Activated CD4-positive, alpha-beta T cell treated with anti-CD3 and anti-CD28 coated beads for 36 hours (primary cell): ENCODE data around the gene NPM1. TPM values are rescaled to one million over a fixed set of nuclear protein-coding genes. Genes with fewer than 3 reads are reported as not detected.

Source experiments
- ATAC-seq: fragments of 200-7000 bp; cut with Tn5 transposase; one replicate; pipeline ENCODE4 v1.10.0; 2021; ENCODE audit warnings: mild to moderate bottlenecking, moderate library complexity
- CTCF ChIA-PET: fragments of 350-600 bp; sonication (Branson Sonifier 250); formaldehyde crosslinking; loops from one replicate; lab custom pipeline; 2021; ENCODE audit warnings: antibody characterized with exemption; lab: Charles Lee
- POLR2A ChIA-PET: fragments of 350-600 bp; sonication (Branson Sonifier 250); formaldehyde crosslinking; loops from one replicate; lab custom pipeline; 2021; ENCODE audit warnings: antibody characterized with exemption, inconsistent platforms; lab: Charles Lee
- DNase-seq: peaks from one replicate; pipeline ENCODE4 v3.0.0-alpha.2; 2020
- H3K27ac Mint-ChIP-seq: one replicate; pipeline ENCODE4 v1.8.0; 2021; ENCODE audit warnings: mixed read lengths
- H3K27me3 Mint-ChIP-seq: one replicate; pipeline ENCODE4 v1.8.0; 2021; ENCODE audit warnings: mixed read lengths
- H3K36me3 Mint-ChIP-seq: one replicate; pipeline ENCODE4 v1.8.0; 2021; ENCODE audit warnings: low read depth, mixed read lengths
- H3K4me1 Mint-ChIP-seq: one replicate; pipeline ENCODE4 v1.8.0; 2021; ENCODE audit warnings: mixed read lengths
- H3K4me3 Mint-ChIP-seq: one replicate; pipeline ENCODE4 v1.8.0; 2021; ENCODE audit warnings: mild to moderate bottlenecking, moderate library complexity, mixed read lengths
- H3K9me3 Mint-ChIP-seq: one replicate; pipeline ENCODE4 v1.8.0; 2021; ENCODE audit warnings: low read depth, mixed read lengths
- intact Hi-C, 2 experiments: fragments of 100-400 bp; cut with DNase I in 1 of 2; cut with micrococcal nuclease in 1 of 2; formaldehyde crosslinking; loops; one replicate each; pipeline versions ENCODE4 v1.14.2 to v1.15.1; 2022 to 2024; cut with DNase I, micrococcal nuclease
- microRNA-seq: library from miRNA; unstranded; fragments of <30 nt; microRNA quantifications from one replicate; pipeline ENCODE4 v1.2.0, GENCODE V29; 2021; ENCODE audit warnings: borderline replicate concordance
- total RNA-seq, 2 experiments: library from RNA; stranded (reverse); gene quantifications; one replicate each; pipeline ENCODE4 v1.2.3, GENCODE V29; 2021

NPM1 gene
- total RNA-seq, 2 experiments from 2014 or later: 3,156 to 3,905 TPM

DNA sequence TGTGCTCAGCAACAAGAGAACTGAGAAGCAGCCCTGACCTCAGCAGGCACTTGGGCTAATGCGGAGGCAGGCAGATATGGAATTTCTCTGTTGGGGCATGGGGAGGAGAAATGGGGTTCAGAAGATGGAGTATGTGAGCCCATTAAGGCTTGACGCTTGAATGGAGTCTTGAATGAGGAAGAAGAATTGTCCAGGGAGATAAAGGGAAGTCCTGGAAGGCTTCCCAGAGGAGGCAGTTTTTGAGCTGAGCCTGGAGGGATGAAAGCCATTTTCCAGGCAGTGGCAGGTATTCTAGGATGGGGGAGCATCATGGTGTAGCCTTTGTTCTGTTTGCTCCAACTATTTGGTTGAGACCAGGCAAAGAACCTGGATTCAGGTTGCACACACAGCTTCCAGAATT is 66.3 kb downstream of the NPM1 start:
- ATAC-seq (no peak), DNase-seq (no peak)
- intact Hi-C loops: no loop called here
- Mint-ChIP-seq H3K4me3 (no peak overlapping the region), H3K4me1 (no peaks in the 10 kb centered on the region), H3K36me3 (no peaks in the 10 kb centered on the region), H3K9me3 (no peaks in the 10 kb centered on the region), H3K27ac (no peak overlapping the region), H3K27me3 (peaks cover 36% of the 10 kb centered on the region)
- POLR2A ChIA-PET: no interaction called here
- CTCF ChIA-PET: interaction anchor here (0.8 to 1.0 kb wide), 3 partner anchors 19 to 414 kb away, joined by 3 read pairs; no protein-coding TSS in a partner anchor

DNA sequence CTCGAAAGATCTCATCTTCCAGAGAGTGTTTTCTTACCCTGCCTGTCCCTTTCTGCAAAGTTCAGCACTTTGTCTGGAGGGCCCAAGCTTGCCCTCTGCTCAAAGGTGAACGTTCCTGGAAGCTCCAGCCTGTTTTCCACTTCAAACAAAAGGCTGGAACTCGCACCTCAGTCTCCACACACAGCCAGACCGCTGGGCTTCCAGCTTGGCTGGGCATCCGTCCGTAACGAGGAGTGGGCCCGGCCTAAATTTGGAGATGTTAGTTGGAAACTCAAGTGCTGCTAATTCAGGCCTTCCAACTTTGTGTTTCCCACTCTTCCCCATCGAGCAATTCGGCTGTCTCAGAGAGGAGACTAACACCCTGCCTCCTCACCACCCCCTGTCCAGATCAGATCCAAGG is 66.9 kb downstream of the NPM1 start:
- Mint-ChIP-seq H3K9me3 (no peaks in the 10 kb centered on the region), H3K4me1 (no peaks in the 10 kb centered on the region), H3K4me3 (no peak overlapping the region), H3K27me3 (peaks cover 31% of the 10 kb centered on the region), H3K36me3 (no peaks in the 10 kb centered on the region), H3K27ac (no peak overlapping the region)
- DNase-seq (no peak), ATAC-seq (no peak)
- ChIA-PET POLR2A (no interaction called here), CTCF (no interaction called here)
- intact Hi-C loops: no loop called here

DNA sequence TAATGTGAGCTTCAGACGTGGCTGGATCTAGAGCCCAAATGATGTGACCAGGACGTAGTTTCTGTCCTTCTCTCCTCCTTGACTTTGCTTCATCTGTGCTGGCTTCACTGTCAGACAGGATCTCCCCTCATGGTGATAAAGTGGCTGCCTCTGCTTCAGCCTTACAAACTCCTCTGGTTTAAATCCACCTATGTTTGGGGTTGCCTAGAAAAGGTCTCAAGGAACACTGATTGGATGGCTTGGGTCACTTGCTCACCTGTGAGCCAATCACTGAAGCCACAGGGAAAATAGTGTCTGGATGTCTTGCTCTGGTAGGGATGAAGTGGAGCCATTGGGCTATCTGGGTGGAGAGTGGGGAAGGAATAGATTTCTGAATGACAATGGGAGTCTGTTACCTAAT is 67.9 kb downstream of the NPM1 start:
- H3K4me1 Mint-ChIP-seq: no peaks in the 10 kb centered on the region
- ATAC-seq (no peak), DNase-seq (no peak)
- no peaks in the 10 kb centered on the region for H3K36me3 Mint-ChIP-seq
- H3K4me3 Mint-ChIP-seq: no peak overlapping the region
- ChIA-PET POLR2A (no interaction called here), CTCF (interaction anchor here (0.7 kb wide), 1 partner anchor 1546 kb away, joined by 3 read pairs; no protein-coding TSS in a partner anchor)
- H3K27ac Mint-ChIP-seq: no peak overlapping the region
- no peaks in the 10 kb centered on the region for H3K9me3 Mint-ChIP-seq
- peaks cover 25% of the 10 kb centered on the region for H3K27me3 Mint-ChIP-seq
- intact Hi-C loops: no loop called here

DNA sequence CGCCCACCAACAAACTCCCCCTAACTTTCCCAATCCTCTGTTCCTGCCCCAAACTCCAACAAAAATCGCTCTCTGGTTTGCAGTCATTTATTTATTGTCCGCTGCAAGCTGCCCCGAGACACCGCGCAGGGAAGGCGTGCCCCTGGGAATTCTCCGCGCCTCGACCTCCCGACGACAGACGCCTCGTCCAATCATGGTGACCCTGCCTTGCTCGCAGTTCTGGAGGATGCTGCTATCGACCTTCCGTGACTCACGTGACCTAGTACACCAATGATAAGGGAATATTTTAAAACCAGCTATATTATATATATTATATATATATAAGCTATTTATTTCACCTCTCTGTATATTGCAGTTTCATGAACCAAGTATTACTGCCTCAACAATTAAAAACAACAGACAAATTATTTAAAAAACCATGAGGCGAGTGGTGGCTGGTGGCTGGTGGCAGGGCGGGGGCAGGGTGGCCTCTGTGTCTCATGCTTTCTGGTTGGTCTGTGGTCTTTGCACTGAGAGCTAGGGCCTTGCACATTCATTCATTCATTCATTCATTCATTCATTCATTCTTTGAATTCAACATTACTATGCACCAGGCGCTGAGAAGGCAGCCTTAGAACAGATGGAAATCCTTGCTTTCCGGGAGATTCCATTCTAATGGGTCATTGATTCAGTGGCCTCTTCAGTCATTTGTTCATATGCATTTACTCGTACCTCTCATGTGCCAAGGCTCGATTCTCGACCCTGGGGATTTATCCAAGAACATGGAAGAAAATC is 69.7 kb downstream of the NPM1 start:
- H3K4me3 Mint-ChIP-seq: no peak overlapping the region
- intact Hi-C loops: no loop called here
- no peak for ATAC-seq
- ChIA-PET POLR2A (no interaction called here), CTCF (interaction anchor here (1.0 kb wide), 1 partner anchor 106 kb away, joined by 4 read pairs; no protein-coding TSS in a partner anchor)
- H3K9me3 Mint-ChIP-seq: no peaks in the 10 kb centered on the region
- H3K27me3 Mint-ChIP-seq: peaks cover 14% of the 10 kb centered on the region
- no peak overlapping the region for H3K27ac Mint-ChIP-seq
- H3K4me1 Mint-ChIP-seq: no peaks in the 10 kb centered on the region
- no peaks in the 10 kb centered on the region for H3K36me3 Mint-ChIP-seq
- DNase-seq: no peak

DNA sequence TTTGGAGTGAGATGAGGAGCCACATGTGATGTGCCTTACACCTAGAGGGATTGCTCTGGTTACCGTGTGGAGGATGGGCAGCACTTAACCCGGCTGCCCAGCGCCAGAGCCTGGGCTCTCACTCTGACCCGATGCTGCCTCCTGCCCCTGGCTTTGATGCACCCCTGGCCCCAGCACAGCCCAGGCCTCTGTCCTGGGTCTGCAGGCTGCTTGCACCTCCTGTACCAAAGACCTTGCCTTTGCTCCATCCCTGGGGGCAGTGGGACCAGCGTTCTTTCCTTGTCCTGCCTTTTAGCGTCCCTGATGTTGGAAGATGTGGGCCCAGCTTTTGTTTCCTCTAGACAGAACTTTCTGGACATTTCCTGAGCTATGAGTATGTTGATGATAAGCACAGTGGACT is 72.2 kb downstream of the NPM1 start:
- H3K4me1 Mint-ChIP-seq: no peaks in the 10 kb centered on the region
- no peaks in the 10 kb centered on the region for H3K36me3 Mint-ChIP-seq
- no peaks in the 10 kb centered on the region for H3K9me3 Mint-ChIP-seq
- intact Hi-C loops: no loop called here
- ChIA-PET POLR2A (no interaction called here), CTCF (interaction anchor here (1.0 kb wide), 1 partner anchor 25 kb away, joined by 3 read pairs; no protein-coding TSS in a partner anchor)
- DNase-seq: no peak
- H3K4me3 Mint-ChIP-seq: no peak overlapping the region
- H3K27ac Mint-ChIP-seq: no peak overlapping the region
- no peak for ATAC-seq
- peaks cover 5% of the 10 kb centered on the region for H3K27me3 Mint-ChIP-seq

Small RNAs within 50 kb of the gene (microRNA-seq; reads per million reads assigned to microRNA genes)
- gene MIR3912: 1.8 reads per million

Other genes with a start within 250 kb of the NPM1 start
- not detected for gene TLX3, start 78.6 kb upstream of the NPM1 start, total RNA-seq
- not detected for gene FGF18, start 31.8 kb downstream of the NPM1 start, total RNA-seq